ENCODE measurements around the gene GSK3B.
"Not testable (repeated sequence)": the region's sequence is repeated elsewhere in the genome, so short reads cannot be mapped to it uniquely, and the experiment has no call there.

The GSK3B gene

DNA sequence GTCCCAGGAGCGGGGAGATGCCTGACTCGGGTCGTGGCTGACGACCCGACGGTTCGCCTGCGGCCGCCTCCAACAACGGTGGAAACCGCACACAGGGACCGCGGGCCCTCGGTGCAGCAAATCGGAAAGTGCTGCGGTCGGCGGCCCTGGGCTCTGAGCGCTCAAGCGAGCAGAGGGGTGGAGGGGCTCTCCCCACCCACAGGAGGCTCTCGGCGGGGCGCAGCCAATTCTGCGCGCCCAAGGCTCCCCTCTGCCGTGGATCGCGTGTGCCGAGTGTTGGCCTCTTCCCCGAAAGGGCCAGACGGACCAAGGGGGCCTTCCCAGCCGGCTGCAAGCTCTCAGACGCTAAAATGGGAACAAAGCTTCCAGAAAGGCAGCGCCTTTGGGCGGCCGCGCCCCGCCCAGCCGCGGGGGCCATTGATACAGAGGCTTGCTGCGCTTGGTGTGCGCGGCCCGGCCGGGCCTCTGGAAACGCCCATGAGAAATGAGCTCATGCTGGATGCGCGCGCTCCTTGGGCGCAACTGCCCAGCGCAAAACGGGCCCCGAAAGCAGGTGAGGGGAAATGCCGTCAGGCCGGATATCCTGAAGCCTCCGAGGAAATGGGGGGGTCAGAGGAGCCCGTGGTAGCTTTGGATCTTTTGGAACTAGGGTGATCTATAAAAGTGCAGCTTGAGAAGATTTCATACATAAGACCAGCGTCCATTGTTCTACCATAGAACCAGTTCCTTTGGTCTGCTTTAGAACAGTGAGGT lies 1.2 kb upstream of the GSK3B start:
- peak; percentile 87 to 92 for DNase-seq

DNA sequence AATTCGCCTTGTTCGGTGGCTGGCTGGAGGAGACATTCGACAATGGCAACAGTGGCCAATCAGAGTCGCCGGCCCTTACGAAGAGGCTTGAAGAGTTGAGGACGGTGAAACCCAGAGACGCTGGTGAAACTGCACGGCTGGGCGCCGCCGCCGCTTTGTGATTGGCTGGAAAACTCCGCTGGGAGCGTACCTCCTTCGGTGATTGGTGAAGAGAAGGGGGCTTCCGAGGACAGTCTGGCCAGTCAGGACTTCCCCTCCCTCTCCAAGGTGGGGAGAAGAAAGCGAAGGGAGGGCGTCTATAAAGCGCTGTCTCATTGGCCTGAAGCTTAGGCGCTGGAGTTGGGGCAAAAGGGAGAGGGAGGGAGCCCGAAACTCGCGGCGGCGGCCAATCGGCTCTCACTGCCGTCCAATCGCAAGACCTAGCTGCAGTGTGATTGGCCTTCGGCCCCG lies 554 bp upstream of the GSK3B start:
- peak; percentile 99 to 100 for DNase-seq

DNA sequence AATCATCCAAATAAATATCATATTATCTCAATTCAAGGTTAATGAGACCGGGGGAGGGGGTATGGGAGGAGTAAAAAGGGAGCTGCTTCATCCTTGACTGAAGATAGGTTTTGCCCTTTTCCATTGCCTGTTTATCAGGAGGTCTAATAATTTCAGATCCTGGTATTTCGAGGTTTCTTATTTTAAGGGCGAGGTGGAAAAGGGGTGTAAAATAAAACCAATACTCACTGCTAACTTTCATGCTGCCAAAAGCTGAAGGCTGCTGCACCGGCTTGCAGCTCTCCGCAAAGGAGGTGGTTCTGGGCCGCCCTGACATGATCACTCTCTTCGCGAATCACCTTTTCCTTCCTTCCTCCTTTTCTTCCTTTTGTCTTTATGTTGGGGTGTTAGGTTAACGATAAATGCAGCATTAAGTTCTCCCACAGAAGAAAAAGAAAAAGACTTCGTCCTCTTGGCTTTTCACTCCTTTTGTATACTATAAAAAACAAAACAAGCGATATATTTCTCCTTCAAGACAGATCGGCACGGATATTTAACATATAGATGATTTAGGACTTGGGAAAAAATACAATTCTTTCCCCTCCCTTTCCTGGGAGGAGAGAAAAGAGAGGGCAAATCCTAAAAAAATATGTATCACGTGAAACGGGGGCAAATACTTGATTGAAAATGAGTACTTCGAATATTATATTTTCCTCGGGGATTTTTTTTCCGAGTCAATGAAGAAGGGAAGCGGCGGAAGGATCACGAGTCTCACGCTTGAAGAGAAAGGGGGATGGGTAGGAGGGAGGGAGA lies 932 bp downstream of the GSK3B start:
- peak in 1 of 2 donors; percentile 38 for DNase-seq

DNA sequence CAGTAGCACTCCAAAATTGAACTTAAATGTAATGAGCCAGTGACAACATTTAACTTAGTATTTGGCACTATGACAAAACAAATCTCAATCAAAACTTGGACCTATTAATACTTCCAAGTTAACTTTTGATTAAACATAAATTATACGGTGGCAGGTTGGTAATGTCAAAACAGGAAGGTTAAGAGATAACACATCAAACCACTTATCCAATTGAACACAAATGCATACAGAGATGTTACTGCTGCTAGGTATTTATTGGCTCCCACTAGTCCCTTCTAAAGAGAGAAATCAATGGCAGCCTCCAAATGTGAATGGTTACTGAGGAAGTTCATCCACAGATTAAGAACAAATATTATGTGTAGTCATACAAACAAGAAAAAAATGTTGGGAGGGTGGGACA lies 1.8 kb downstream of the GSK3B start:
- peak in 1 of 2 donors; percentile 16 for DNase-seq

DNA sequence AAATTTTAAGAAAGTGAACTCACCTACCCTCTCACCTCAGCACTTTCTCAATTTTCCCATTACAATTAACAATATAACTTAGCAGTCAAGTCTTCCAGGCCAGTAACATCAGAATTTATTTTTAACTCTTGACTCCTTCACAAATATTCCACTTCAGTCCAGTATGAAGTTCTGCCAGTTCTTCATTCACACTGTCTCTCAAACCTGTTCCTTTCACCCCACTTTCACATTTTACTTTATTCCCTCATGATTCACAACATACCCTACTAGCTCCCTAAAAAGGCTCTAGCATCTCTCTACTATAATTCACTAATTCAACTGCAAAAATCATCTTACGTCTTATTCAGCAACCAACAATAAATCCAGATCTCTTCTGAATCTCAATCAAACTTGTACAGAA lies 3.8 kb downstream of the GSK3B start:
- no peak for DNase-seq

DNA sequence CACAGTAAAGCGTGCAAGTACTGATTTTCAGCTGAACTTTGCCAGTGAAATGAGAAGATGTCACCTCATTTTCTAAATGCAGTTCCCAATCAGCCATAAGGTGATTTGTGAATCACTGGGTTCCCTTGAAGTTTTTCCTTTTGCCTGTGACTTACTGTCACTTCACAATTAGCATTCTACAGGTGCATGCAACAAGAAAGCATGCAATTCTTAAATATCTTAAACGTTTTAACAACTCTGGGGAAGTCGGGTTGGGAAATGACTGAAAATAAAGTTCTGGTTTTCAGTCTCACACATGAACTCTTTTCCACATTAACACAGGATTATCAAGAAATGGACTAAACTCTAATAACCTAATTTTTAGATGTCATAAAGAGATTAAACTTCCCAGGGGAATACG lies 5.2 kb downstream of the GSK3B start:
- DNase-seq = no peak

DNA sequence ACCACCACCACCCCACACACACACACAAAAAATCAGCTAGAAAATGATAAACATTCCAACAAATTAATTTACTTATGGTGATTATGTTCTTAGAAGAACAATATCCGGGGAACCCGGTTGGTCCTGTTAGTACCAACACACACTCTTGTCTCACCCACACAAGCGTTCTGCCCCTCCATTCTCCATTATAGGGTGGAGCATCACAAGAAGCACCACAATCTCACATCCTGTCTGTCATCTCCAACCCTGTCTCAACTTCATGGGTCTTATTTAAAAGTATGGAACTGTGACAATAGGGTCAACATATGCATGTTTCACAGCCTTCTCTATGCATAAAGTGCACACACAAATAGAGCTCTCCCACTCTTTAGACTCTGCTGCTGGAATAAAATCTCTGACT lies 5.6 kb downstream of the GSK3B start:
- peak in 1 of 2 donors; percentile 9 for DNase-seq

DNA sequence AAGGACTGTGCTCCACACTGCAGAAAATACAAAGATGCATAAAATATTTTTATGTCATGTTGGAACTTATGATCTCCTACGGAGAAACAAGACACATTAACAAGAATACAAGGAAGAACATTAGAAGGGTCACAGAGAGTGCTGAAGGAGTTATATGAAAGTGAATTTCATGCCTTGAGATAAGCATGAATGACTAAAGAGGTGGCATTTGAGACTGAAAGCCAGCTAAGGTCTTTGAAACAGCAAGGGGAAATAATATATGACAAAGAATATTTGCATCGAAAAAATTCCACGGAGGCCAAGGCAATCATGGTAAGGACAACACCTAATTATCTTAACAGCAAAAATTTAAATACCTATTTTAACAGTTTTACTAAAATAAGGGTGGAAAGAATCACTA lies 12.5 kb downstream of the GSK3B start:
- DNase-seq = no peak

DNA sequence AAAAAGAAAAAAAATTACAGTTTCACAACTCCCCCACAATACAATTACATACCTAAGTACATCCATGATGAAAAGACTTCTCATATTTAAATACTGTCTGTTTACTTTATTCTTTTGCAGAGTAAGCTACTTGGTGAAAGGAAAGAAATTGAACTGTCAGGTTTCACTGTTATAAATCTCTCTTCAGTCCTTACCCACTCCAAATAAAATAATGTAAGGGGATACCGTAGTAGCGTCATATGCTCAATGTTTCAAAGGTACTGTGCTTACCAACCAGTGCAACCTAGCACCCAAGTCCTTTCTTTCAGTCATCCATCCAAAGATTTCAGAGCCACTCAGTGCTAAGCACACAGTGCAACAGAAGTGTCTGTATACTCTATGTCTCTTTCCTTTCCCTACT lies 13.4 kb downstream of the GSK3B start:
- no peak for DNase-seq

DNA sequence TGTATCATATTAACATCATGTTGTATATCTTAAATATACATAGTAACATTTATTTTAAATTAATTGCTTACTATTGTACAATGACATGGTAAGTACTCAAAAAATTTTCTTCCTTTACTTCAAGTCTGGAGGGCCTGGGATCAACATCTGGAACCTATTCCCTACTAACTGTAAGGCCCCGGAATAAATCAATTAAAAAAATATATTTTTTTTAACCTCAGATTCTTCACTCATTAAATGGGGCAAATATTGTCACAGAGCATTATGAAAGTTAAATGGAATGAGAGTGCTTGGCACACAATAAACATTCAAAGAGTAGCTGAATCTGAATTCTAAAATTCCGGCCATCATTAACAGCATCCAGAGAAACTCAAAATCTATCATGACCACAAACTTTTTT lies 16.5 kb downstream of the GSK3B start:
- DNase-seq = no peak

DNA sequence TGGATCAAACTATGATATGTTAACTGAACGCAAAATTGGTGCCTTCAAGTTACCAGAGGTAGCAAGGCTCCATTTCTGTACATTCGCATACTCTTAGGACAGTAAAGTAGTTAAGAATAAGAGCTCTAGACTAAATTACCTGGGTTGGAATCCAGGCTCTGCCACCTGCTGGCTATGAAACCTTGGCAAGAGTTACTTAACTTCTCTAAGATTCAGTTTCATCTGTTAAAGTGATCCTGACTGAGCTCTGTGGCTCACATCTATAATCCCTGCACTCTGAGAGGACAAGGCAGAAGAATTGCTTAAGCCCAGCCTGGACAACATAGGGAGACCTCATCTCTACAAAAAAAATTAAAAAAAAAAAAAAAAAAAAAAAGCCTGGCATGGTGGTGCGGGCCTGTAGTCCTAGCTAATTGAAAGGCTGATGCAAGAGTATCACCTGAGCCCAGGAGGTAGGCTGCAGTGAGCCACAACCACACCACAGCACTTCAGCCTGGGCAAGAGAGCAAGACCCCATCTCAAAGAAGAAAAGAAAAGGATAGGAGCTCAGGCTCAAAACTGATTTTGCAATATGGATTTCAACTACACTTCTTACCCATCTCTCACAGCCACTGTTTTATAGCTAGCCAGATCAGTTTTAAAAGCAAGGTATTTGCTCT lies 21.3 kb downstream of the GSK3B start:
- no peak for DNase-seq

DNA sequence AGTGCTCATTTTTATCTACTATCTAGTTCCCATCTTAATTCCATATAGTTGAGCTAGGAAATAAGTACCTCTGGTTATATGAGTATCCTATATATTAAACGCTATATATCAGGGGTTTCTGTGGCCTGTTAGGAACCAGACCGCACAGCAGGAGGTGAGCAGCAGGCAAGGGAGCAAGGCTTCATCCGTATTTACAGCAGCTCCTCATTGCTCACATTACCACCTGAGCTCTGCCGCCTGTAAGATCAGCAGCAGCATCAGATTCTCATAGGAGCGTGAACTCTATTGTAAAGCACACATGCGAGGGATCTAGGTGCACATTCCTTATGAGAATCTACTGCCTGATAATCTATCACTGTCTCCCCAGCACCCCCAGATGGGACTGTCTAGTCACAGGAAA lies 23.0 kb downstream of the GSK3B start:
- no peak for DNase-seq

DNA sequence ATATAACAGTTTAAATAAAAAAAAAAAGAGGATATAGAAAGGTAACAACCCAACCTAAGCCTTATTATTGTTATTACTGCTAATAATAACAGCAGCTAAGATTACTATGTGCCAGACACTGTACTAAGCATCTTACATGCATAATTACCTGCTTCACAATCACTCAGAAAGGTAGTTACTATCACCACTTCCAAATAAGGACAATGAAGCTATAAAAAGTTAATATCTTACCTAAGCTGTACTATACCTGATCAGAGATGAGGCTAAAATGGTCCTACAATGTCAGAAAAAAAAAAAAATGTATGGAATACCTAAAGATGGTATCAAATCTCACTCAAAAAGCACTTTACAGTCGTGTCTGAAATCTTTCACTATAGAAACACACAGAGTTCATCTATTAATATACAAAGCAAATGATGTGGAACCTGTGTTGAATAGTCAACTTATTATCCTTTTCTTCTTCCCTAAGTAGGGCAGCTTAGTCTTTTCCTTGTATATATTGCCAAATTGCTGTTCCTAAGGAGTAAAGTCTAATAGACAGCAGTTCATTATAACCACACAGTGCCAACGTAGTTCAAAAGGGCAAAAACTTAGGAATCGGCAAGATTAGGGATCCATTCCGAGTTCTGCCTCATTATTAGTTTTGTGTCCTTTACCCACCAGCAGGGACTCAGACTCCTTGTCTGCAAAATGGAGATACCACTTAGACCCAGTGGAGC lies 23.8 kb downstream of the GSK3B start:
- no peak for DNase-seq

DNA sequence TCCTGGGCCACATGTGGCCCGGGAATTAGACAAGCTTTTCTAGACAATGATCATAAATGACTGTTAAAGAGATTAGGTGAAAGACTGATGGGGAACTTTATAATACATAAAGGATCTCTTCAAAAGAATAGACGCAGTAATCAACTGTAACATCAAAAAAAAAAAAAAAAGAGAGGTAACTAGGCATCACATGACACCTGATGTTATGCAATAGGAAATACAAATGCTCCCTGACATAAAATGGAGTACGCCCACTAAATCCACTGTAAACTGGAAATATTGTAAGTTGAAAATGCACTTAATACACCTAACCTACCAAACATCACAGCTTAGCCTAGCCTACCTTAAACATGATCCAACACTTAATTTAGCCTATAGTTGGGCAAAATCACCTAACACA lies 27.2 kb downstream of the GSK3B start:
- no peak for DNase-seq

DNA sequence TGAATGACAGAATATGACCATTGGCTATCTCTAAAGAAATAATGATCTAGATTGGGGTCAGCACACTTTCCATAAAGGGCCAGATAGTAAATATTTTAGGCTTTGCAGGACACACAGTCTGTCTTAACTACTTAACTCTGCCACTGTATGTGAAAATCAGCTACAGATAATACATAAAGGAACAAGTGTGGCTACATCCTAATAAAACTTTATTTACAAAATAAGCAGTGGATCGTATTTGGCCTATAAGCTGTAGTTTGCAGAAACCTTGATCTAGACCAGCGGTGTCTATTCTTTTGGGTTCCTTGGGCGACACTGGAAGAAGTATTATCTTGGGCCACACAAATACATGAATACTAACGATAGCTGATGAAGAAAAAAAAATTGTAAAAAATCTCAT lies 27.6 kb downstream of the GSK3B start:
- no peak for DNase-seq

DNA sequence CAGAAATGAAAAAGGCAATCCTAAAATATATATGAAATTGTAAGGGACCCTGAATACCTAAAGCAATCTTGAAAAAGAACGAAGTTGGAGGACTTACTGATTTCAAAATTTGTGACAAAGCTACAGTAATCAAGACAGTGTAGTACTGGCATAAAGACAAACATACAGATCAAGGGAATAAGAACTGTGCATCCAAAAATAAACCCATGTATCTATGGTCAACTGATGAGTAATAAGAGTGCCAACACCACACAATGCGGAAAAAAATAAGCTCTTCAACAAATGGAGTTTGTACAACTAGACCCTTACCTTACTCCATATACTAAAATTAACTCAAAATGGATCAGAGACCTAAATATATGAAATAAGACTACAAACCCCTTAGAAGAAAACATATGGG lies 29.6 kb downstream of the GSK3B start:
- DNase-seq = no peak

DNA sequence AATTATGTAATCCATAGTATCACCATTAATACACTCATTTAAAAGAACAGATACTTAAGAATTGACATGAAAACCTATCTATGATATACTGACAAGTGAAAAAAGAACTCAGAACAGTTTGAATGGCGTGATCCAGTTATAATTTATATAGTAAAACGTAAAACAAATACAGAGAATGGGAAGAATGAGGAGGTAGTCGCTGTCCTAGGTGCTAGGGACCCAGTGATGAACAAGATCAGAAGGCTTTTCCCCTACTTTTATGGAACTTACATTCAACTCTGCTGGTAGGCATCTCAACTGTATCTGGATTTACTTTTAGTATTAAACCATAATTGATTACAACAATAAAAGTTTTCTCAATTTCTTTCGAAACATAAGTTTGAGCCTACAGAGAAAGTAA lies 31.8 kb downstream of the GSK3B start:
- no peak for DNase-seq

DNA sequence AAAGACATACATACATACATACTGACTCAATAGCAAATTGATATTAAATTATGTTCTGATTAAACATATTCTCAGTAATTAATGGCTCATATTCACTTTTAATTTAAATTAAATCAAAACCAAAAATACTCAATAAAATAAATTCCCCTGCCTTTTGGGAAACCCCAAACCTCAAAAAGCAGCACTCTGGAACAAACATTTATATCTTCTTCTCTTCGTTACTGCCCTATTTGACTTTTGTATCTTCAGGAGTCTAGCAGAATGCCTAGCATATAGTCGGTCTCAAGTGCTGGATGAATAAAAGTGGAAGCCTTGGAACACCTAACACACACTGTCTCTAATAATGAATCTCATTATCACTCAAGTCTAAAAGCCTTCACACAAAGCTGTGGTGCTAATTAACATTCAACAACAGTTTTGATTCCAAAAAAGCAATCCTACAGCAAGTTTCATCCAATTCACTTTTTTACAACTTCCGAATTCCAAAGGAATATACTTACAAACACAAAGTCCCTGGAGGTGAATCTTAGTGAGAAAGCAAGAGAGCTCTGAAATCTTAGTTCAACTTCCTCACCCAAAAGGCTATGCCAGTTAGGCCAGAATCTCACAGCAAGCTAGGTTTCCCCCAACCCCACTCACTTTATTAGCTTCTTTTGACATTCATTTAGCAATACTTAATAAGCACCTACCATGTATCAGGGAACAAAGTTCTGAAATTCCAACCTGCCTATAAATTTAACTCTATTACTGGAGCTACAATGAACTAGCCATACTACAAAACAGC lies 35.0 kb downstream of the GSK3B start:
- no peak for DNase-seq

DNA sequence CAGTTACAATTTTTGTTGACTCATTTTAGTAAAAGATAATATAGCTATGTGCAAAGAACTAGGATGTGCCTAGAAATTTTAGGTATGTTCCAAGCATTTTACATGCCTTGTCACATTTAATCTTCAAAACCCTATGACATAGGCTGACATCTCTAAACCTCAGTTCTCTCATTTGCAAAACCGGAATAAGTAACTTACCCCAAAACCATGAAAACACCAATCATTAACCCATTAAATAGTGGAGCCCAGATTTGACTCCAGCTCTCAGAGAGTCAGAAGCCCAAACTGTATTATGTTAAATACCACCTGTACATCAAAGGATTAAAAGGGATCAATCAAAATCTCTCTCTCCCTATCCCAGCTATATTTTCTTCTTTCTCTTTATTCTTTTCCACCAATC lies 36.6 kb downstream of the GSK3B start:
- DNase-seq = no peak

DNA sequence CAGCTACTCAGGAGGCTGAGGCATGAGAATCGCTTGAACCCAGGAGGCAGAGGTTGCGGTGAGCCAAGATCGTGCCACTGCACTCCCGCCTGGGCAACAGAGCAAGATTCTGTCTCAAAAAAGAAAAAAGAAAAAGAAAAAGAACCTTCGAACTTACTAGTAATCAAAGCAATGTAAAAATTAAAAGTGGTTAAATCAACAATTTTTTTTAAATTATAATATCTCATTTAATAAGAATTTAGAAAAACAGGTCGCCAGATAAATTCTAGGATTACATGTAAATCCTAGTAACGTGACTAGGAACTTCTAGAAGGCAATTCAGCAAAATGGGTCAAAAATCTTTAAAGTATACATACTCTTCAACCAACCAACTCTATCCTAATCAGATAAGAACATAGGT lies 37.2 kb downstream of the GSK3B start:
- no peak for DNase-seq

DNA sequence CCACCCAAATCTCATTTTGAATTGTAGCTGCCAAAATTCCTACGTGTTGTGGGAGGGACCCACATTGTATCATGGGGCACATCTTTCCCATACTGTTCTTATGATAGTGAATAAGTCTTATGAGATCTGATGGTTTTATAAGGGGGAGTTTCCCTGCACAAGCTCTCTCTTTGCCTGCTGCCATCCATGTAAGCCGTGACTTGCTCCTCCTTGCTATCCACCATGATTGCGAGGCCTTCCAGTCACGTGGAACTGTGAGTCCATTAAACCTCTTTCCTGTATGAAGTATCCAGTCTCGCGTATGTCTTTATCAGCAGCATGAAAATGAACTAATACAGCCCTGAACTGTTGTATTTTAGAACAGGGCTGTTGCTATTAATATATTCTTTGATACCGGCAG lies 40.6 kb downstream of the GSK3B start:
- not testable (repeated sequence) for DNase-seq

DNA sequence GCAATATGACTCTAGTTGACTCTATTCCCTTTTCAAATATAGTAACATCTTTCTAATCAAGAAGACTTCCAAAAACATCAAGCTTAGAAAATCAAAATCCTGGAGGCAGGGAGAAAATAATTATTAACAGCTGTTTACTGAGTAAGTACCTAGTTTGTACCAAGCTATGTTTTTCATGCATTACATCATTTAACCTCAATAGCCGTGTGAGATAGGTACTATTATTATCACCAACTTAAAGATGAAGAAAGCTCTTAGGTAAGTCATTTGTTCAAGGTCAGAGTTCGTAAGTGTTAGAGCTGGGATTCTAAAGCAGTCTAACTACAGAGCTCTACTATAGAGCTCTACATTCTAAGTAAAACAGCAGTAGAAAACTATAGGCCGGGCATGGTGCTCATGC lies 41.6 kb downstream of the GSK3B start:
- no peak for DNase-seq
